GM18951 (cell line): ENCODE results near the gene HECTD4.

Source experiments
- POLR2A ChIP-seq: IDR thresholded peaks from 4 replicates; pipeline ENCODE4 v1.6.1; 2011; ENCODE audit warnings: mild to moderate bottlenecking; ENCODE audit not compliant: insufficient read length, insufficient read depth; ENCODE audit errors: extremely low read depth
- in situ Hi-C: fragments of 300-500 bp; cut with MboI; formaldehyde crosslinking; loops from one replicate; pipeline ENCODE4 v1.12.0; 2022; ENCODE audit warnings: low sequenced_read_pairs, mixed read lengths, inconsistent platforms; ENCODE audit not compliant: unreplicated experiment

HECTD4 gene

GRCh38 chr12:112198120-112198733 is 184.0 kb downstream of the HECTD4 start:
- TF ChIP-seq POLR2A = no peak
- in situ Hi-C loops = no loop called here

- in situ Hi-C loops = no loop called here
Measured at GRCh38 chr12:112196196-112196875, 185.9 kb downstream of the HECTD4 start.

GRCh38 chr12:112194601-112195247 is 187.5 kb downstream of the HECTD4 start:
- in situ Hi-C loops = no loop called here
- TF ChIP-seq POLR2A = no peak

More at GRCh38 chr12:112196196-112196875, 185.9 kb downstream of the HECTD4 start:
- no peak for TF ChIP-seq POLR2A

- no peak for TF ChIP-seq POLR2A
- in situ Hi-C loops = no loop called here
Measured at GRCh38 chr12:112192475-112192874, 189.8 kb downstream of the HECTD4 start.

- TF ChIP-seq POLR2A = no peak
- in situ Hi-C loops = no loop called here
Measured at GRCh38 chr12:112191840-112192321, 190.3 kb downstream of the HECTD4 start.

GRCh38 chr12:112191201-112191600 is 191.0 kb downstream of the HECTD4 start:
- in situ Hi-C loops = no loop called here
- no peak for TF ChIP-seq POLR2A

GRCh38 chr12:112190231-112191025 is 191.8 kb downstream of the HECTD4 start:
- no peak for TF ChIP-seq POLR2A

GRCh38 chr12:112188130-112188830 is 194.0 kb downstream of the HECTD4 start:
- TF ChIP-seq POLR2A = no peak
- in situ Hi-C loops = no loop called here

More at GRCh38 chr12:112190231-112191025, 191.8 kb downstream of the HECTD4 start:
- in situ Hi-C loops = no loop called here

GRCh38 chr12:112185093-112185923 is 196.9 kb downstream of the HECTD4 start:
- in situ Hi-C loops = no loop called here
- no peak for TF ChIP-seq POLR2A

GRCh38 chr12:112184056-112184887 is 198.0 kb downstream of the HECTD4 start:
- in situ Hi-C loops = no loop called here
- no peak for TF ChIP-seq POLR2A

GRCh38 chr12:112183141-112184021 is 198.8 kb downstream of the HECTD4 start:
- no peak for TF ChIP-seq POLR2A
- in situ Hi-C loops = no loop called here
